ENCODE results near the gene SCFD2.
A peak's percentile ranks its signal among the peaks of the same experiment; 100 is the strongest.
"Not testable (repeated sequence)": the region's sequence is repeated elsewhere in the genome, so short reads cannot be mapped to it uniquely, and the experiment has no call there.

SCFD2 gene

GRCh38 chr4:53013873-53014775 is 351.7 kb downstream of the SCFD2 start:
- DNase-seq (ENCODE audit: low read depth in 2 of 2) = no peak

GRCh38 chr4:53012738-53013137 is 353.1 kb downstream of the SCFD2 start:
- peak; percentile 77 for DNase-seq (ENCODE audit: low read depth in 2 of 2)

- no peak for DNase-seq (ENCODE audit: low read depth in 2 of 2)
Observed at GRCh38 chr4:53011259-53011905, 354.5 kb downstream of the SCFD2 start.

GRCh38 chr4:53010318-53010717 is 355.5 kb downstream of the SCFD2 start:
- peak; percentile 51 to 52 for DNase-seq (ENCODE audit: low read depth in 2 of 2)

GRCh38 chr4:53009824-53010223 is 356.0 kb downstream of the SCFD2 start:
- no peak for DNase-seq (ENCODE audit: low read depth in 2 of 2)

- DNase-seq (ENCODE audit: low read depth in 2 of 2) = no peak
Observed at GRCh38 chr4:53007024-53007423, 358.8 kb downstream of the SCFD2 start.

- no peak for DNase-seq (ENCODE audit: low read depth in 2 of 2)
Observed at GRCh38 chr4:53005808-53006207, 360.1 kb downstream of the SCFD2 start.

GRCh38 chr4:53005149-53005546 is 360.7 kb downstream of the SCFD2 start:
- DNase-seq (ENCODE audit: low read depth in 2 of 2) = no peak

GRCh38 chr4:53004497-53005148 is 361.2 kb downstream of the SCFD2 start:
- no peak for DNase-seq (ENCODE audit: low read depth in 2 of 2)

- DNase-seq (ENCODE audit: low read depth in 2 of 2) = no peak
Observed at GRCh38 chr4:53003959-53004358, 361.9 kb downstream of the SCFD2 start.

GRCh38 chr4:53000560-53000959 is 365.3 kb downstream of the SCFD2 start:
- no peak for DNase-seq (ENCODE audit: low read depth in 2 of 2)

GRCh38 chr4:52999626-53000025 is 366.2 kb downstream of the SCFD2 start:
- no peak for DNase-seq (ENCODE audit: low read depth in 2 of 2)

GRCh38 chr4:52998413-52998812 is 367.4 kb downstream of the SCFD2 start:
- no peak for DNase-seq (ENCODE audit: low read depth in 2 of 2)

- no peak for DNase-seq (ENCODE audit: low read depth in 2 of 2)
Observed at GRCh38 chr4:52997132-52997416, 368.8 kb downstream of the SCFD2 start.

GRCh38 chr4:52996261-52997131 is 369.4 kb downstream of the SCFD2 start:
- DNase-seq (ENCODE audit: low read depth in 2 of 2) = peak; percentile 41 to 54

GRCh38 chr4:52995360-52996030 is 370.4 kb downstream of the SCFD2 start:
- DNase-seq (ENCODE audit: low read depth in 2 of 2) = no peak

GRCh38 chr4:52994567-52994966 is 371.3 kb downstream of the SCFD2 start:
- no peak for DNase-seq (ENCODE audit: low read depth in 2 of 2)

- no peak for DNase-seq (ENCODE audit: low read depth in 2 of 2)
Observed at GRCh38 chr4:52993771-52994170, 372.1 kb downstream of the SCFD2 start.

- not testable (repeated sequence) for DNase-seq (ENCODE audit: low read depth in 2 of 2)
Observed at GRCh38 chr4:52992551-52992950, 373.3 kb downstream of the SCFD2 start.

GRCh38 chr4:52991472-52991871 is 374.4 kb downstream of the SCFD2 start:
- DNase-seq (ENCODE audit: low read depth in 2 of 2) = no peak

- DNase-seq (ENCODE audit: low read depth in 2 of 2) = no peak
Observed at GRCh38 chr4:52990706-52991105, 375.2 kb downstream of the SCFD2 start.
